HG03432 (cell line): ENCODE results near the gene P2RX6.
"Not testable (repeated sequence)": the region's sequence is repeated elsewhere in the genome, so short reads cannot be mapped to it uniquely, and the experiment has no call there.

Source experiments
- ATAC-seq: cut with Tn5 transposase; IDR thresholded peaks from one replicate; pipeline ENCODE4 v1.9.1; 2021; ENCODE audit warnings: mild to moderate bottlenecking, moderate library complexity; ENCODE audit not compliant: unreplicated experiment

P2RX6 gene

DNA sequence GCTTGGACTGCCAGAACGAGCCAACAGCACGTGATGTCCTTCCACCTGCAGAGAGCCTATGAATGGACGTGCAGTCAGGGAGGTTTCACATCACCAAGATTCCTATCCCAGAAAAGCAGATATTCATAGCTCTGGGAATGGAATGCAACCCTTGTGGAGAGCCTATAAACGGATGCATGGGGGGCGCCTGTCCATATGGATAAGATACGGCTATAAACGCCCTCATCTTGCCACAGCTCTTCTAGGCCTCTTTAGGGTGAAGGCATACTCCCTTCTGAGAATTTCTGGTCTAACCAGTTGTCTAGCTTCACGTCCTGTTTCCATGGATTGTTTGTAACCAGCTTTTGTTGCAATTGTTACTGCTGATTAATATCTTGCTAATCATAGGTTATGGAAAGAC, 56.8 kb downstream of the P2RX6 start:
- not testable (repeated sequence) for ATAC-seq

DNA sequence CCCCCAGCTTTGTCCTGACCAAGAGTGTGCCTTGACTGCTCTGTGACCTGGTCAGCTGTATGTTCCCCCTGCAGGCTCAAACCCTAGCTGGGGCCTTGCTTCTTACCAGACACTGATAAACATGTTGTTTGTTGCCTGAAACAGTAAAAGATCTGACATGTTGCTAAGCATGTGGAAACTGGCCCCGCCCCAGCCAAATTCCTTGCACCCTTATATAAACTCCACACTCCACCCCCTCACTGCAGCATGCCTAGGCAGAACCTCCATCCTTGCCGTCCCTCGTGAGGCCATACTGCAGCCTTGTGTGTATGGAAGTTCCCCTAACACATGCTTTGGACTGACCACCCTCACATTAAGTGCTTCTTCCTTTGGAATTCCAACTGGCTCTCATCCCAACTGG, 58.1 kb downstream of the P2RX6 start:
- ATAC-seq = no peak

DNA sequence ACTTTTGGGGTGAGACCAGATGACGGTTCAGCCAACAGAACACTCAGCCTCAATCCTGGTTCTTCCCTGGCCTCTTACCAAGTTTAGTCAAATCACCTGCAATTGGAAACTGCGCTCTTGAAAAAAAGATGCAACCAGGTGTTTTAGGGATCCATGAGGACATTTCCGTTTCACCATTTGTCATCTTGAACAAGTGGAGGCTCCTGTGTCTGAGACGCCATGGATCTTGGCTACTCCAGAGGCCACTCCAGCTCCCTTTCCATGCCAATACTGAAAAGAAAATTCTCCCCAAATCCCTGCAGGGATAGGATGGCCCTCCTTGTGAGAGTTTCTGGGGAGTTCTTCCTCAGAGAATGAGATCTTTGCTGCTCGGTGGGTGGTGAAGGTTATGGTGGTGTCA, 58.5 kb downstream of the P2RX6 start:
- no peak for ATAC-seq

GRCh38 chr22:21074102-21074715, 59.2 kb downstream of the P2RX6 start:
- ATAC-seq = no peak

DNA sequence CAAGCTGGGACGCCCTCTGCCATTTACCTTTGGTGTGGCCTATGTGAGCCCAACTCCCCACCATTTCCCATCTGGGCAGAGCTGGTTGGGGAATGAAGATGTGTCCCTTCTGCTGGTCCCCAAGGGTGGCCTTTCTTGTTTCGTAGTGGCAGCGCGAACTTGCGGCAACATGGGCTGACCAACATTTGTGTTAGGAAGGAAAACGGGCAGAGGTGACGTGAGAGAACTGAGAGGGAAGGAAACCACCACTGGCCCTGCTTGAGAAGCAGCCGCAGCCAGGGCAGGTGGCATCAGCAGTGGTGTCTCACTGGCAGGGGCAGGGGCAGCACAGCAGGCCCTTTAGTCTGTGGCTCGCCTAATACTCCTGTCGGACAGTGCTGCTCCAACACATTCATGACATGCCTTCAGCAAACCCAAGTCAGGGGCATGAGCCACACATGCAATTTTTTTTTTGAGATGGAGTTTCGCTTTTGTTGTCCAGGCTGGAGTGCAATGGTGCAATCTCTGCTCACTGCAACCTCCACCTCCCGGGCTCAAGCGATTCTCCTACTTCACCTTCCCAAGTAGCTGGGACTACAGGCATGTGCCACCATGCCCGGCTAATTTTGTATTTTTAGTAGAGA, 60.7 kb downstream of the P2RX6 start:
- ATAC-seq = no peak

GRCh38 chr22:21076912-21077625, 62.1 kb downstream of the P2RX6 start:
- no peak for ATAC-seq
